Body of pancreas (tissue), 4 donors: ENCODE measurements around the gene SEPHS2.

ENCODE experiments used
- CTCF ChIP-seq, 7 experiments: fragments of 450-650 bp in 4 of 7; fragments of 200-600 bp in 3 of 7; sonication (generic) in 3 of 7; IDR thresholded peaks; one replicate each; pipeline ENCODE4 v1.5.1; 2016 to 2019; ENCODE audit warnings: antibody characterized with exemption in 7 of 7
- POLR2A ChIP-seq, 3 donors: fragments of 450-650 bp; IDR thresholded peaks; one replicate each; pipeline ENCODE4 v1.6.1; 2016; ENCODE audit warnings: antibody characterized with exemption in 3 of 3, mild to moderate bottlenecking in 2 of 3

GRCh38 chr16:30493941-30494488, 48.3 kb upstream of the SEPHS2 start:
- TF ChIP-seq CTCF (IDR thresholded peaks at IDR 0.05) (no peak), POLR2A (IDR thresholded peaks at IDR 0.05) (no peak)
